Right lobe of liver (tissue), 6 donors: Measurements from ENCODE around the gene FAM181A. TPM values are rescaled to one million over a fixed set of nuclear protein-coding genes. Genes with fewer than 3 reads are reported as not detected.

Source experiments
- ATAC-seq, 4 donors: fragments of 200-7000 bp; cut with Tn5 transposase; one replicate each; pipeline ENCODE4 v1.9.1; 2020; ENCODE audit warnings: mild to moderate bottlenecking in 4 of 4, moderate library complexity in 4 of 4
- DNase-seq, 3 donors: peaks; one replicate each; pipeline ENCODE4 v3.0.0-alpha.2; 2020
- H3K27ac ChIP-seq, 3 donors: fragments of 200-600 bp; one replicate each; pipeline ENCODE4 v1.8.0; 2022
- H3K27me3 ChIP-seq, 2 donors: fragments of 200-600 bp; one replicate each; pipeline ENCODE4 v1.8.0; 2022
- H3K36me3 ChIP-seq, 4 donors: fragments of 200-600 bp; sonication (generic) in 1 of 4; one replicate each; pipeline versions ENCODE4 v1.5.1 to v1.8.0; 2017 to 2022; ENCODE audit warnings: control low read depth in 1 of 4
- H3K4me1 ChIP-seq, 4 donors: fragments of 200-600 bp; sonication (generic) in 1 of 4; one replicate each; pipeline versions ENCODE4 v1.5.1 to v1.8.0; 2017 to 2022; ENCODE audit warnings: control low read depth in 1 of 4
- H3K4me3 ChIP-seq, 3 donors: fragments of 200-600 bp; one replicate each; pipeline ENCODE4 v1.8.0; 2022
- H3K9me3 ChIP-seq, 4 donors: fragments of 200-600 bp; sonication (generic) in 1 of 4; one replicate each; pipeline versions ENCODE4 v1.5.1 to v1.8.0; 2017 to 2022; ENCODE audit warnings: control low read depth in 1 of 4
- POLR2A ChIP-seq: fragments of 450-650 bp; IDR thresholded peaks from one replicate; pipeline ENCODE4 v1.6.1; 2017; ENCODE audit warnings: antibody characterized with exemption, mild to moderate bottlenecking
- WGBS: methylation state at CpG from one replicate; pipeline ENCODE4 v1.1.6; 2018; ENCODE audit warnings: low coverage, low lambda C conversion rate; ENCODE audit not compliant: insufficient coverage; ENCODE audit errors: missing lambda C conversion rate; 5-methylcytosine and 5-hydroxymethylcytosine counted together
- intact Hi-C, 2 donors: fragments of 100-400 bp; cut with DNase I; formaldehyde crosslinking; loops; one replicate each; pipeline versions ENCODE4 v1.11.2 to v1.14.1; 2022
- total RNA-seq, 6 experiments: library from RNA; depleted of rRNA in 2 of 6; stranded (reverse); fragments of >200 nt in 2 of 6; fragmentation: NEBNext Ultra II Directional in 3 of 6; extraction: Animal tissue kit (Norgen Biotek cat#: 25700) in 3 of 6; gene quantifications; one replicate each; pipeline versions ENCODE4 v1.1.0 to v1.2.4, GENCODE V29; 2016 to 2023
- TF ChIP-seq, protein P1 (sequence below), 4 donors: fragments of 200-600 bp in 3 of 4; fragments of 450-650 bp in 1 of 4; IDR thresholded peaks; one replicate each; pipeline versions ENCODE4 v1.5.1 to v1.8.0; 2016 to 2022; ENCODE audit warnings: antibody characterized with exemption in 4 of 4, mild to moderate bottlenecking in 2 of 4
- donor health status: DM: no; HTN: yes; CAD: no.
- donor health status: DM: no; HTN: no; CAD: no.
- donor health status: DM: no; HTN: no; CAD: no.
- donor health status: DM: no; HTN: yes; CAD: no.
- donor health status: DM: no; HTN: yes; CAD: no.

Gene FAM181A
- total RNA-seq, 6 experiments from 2014 or later: not detected

DNA sequence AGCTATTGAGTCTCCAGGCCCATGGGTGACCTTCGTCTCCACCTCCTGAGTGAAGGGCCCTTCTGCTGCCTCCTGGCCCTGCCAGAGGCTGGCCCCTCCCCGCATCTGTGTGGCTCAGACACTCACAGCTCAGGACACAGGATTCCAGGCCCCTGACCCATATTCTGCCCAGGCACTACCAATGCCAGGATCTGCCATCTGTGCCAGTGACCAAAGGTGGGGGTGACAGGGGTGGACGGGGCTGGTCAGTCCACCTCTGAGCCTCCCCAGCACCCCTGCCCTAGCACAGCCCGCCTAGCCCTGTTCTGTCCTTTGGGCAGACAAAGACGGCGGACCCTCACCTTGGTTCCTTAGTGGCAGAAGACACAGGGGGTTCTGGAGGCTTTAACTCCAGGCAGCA, 46.5 kb downstream of the FAM181A start:
- H3K4me1 ChIP-seq: no peaks in the 10 kb centered on the region

DNA sequence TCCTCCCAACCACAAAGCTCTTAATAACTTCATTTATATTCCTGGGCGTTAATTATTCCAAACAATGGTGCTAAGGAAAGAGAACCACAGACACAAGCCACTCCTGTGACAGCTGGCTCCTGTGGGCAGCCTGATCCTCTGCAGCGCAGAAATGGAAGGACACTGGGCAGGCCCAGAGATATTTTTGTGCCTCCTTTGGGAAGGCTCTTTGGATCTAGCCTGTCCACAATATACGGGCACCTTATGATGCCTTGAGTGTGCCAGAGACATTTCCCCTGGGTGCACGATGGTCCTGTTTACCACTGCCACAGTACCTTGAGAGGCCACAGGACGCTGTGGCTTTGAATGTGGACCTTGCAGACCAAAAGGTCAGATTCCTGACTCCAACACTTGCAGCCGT, 47.2 kb downstream of the FAM181A start:
- Histone ChIP-seq H3K4me1 (no peaks in the 10 kb centered on the region), H3K9me3 (no peaks in the 10 kb centered on the region), H3K36me3 (no peaks in the 10 kb centered on the region), H3K27me3 (no peaks in the 10 kb centered on the region), H3K4me3 (no peak overlapping the region), H3K27ac (no peak overlapping the region)
- no peak for TF ChIP-seq POLR2A
- no peak for DNase-seq
- intact Hi-C loops: no loop called here
- 82% methylated on average over 3 of the region's 6 CpGs for WGBS
- no peak for ATAC-seq

More for the DNA sequence above, 46.5 kb downstream of the FAM181A start:
- no peaks in the 10 kb centered on the region for H3K9me3 ChIP-seq
- no peak for TF ChIP-seq POLR2A
- TF ChIP-seq, protein P1, sequence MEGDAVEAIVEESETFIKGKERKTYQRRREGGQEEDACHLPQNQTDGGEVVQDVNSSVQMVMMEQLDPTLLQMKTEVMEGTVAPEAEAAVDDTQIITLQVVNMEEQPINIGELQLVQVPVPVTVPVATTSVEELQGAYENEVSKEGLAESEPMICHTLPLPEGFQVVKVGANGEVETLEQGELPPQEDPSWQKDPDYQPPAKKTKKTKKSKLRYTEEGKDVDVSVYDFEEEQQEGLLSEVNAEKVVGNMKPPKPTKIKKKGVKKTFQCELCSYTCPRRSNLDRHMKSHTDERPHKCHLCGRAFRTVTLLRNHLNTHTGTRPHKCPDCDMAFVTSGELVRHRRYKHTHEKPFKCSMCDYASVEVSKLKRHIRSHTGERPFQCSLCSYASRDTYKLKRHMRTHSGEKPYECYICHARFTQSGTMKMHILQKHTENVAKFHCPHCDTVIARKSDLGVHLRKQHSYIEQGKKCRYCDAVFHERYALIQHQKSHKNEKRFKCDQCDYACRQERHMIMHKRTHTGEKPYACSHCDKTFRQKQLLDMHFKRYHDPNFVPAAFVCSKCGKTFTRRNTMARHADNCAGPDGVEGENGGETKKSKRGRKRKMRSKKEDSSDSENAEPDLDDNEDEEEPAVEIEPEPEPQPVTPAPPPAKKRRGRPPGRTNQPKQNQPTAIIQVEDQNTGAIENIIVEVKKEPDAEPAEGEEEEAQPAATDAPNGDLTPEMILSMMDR (IDR thresholded peaks at IDR 0.05): no peak
- ATAC-seq (no peak), DNase-seq (no peak)
- no peaks in the 10 kb centered on the region for H3K27me3 ChIP-seq
- no peak overlapping the region for H3K27ac ChIP-seq
- WGBS: 81% methylated on average over 3 of the region's 6 CpGs
- no peak overlapping the region for H3K4me3 ChIP-seq
- H3K36me3 ChIP-seq: no peaks in the 10 kb centered on the region
- intact Hi-C loops: no loop called here

DNA sequence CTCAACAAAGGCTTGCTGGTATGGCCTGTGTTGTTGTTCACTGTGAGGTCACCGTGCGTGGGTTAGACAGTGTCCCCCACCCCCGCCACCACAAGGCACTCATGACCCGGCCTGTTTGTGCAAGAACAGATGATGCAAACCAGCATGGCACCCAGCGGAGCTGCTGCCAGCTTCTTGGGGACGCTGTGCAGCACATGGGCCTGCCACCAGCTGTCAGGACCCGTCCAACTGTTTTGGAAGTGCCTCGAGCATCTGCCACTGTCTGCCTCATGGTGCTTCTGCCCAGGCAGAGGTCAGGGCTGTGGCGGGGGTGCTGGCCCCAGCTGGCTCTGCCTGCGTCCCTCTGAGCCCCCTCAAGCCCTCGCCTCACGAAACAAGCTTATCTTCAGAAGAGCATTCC, 47.7 kb downstream of the FAM181A start:
- Histone ChIP-seq H3K27ac (no peak overlapping the region), H3K27me3 (no peaks in the 10 kb centered on the region), H3K9me3 (no peaks in the 10 kb centered on the region), H3K4me3 (no peak overlapping the region), H3K4me1 (no peaks in the 10 kb centered on the region), H3K36me3 (no peaks in the 10 kb centered on the region)
- ATAC-seq (no peak), DNase-seq (peak in 1 of 3 donors; percentile 31)
- intact Hi-C loops: no loop called here
- TF ChIP-seq, protein P1 (IDR thresholded peaks at IDR 0.05): no peak
- no peak for TF ChIP-seq POLR2A
- no CpG with 5 or more reads among the region's 12 CpGs for WGBS

DNA sequence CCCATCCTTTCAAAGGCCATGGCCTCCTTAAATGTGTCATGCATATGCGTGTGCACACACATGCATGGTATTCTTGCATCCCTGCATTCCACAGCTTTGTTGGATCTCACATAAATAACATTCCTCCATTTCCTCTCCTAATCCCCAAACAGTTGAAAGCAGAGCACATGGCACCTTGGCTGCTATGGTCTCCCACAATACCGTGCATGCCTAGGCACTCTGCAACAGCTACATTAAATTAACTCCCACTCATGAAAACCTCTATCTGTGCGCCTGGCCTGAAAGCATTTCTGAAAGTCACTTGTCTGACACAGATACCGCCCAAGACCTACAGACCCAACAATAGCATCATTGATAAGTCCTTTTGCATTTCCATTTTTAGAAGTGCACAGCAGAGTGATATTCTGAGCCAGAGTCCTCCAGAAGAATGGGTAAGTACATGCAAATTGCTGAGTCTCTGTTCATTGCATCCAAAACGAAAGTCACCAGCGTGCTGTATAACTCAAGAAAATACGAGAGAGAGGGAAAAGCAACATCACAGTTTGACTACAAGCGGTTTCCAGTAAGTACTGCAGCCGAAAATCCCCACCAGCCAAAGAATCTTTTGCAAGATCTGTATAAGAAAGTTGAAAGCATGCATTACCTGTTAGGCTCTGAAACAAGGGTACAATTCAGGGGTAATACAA, 48.8 kb downstream of the FAM181A start:
- no peak for ATAC-seq
- H3K4me1 ChIP-seq: no peaks in the 10 kb centered on the region
- H3K27me3 ChIP-seq: no peaks in the 10 kb centered on the region
- WGBS: 51% methylated on average over 9 of the region's 9 CpGs
- TF ChIP-seq, protein P1 (IDR thresholded peaks at IDR 0.05): no peak
- no peak for TF ChIP-seq POLR2A
- intact Hi-C loops: no loop called here
- no peak for DNase-seq
- H3K36me3 ChIP-seq: no peaks in the 10 kb centered on the region
- no peaks in the 10 kb centered on the region for H3K9me3 ChIP-seq
- H3K27ac ChIP-seq: no peak overlapping the region
- no peak overlapping the region for H3K4me3 ChIP-seq

DNA sequence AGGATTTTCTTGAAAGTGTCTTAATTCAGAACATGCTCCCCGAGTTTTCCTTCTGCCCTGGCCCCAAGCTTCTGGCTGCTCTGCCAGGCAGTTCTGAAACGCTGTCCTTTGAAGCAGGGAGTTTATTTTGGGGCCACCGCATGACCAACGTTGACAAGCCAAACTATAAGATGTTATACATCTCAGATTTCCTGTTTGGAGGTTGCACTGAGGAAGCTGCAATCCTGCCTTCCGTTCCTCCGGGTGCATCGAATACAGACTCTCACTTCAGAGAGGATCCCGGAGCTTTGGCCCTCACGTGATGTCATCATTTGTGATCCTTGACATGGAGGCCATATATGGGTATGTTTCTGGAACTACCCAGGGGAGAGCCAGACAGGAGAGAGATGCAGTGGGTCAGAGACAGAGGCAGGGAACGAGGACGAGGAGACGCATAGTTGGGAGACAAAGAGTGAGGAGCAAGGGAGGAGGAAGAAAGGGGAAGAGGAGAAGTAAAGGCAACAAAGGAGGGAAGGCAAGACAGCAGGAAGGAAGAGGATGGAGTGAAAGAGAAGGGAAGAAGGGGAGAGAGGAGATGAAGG, 49.4 kb downstream of the FAM181A start, which contains the start of gene ASB2:
Gene ASB2, minus strand, starts transcription at position 94 of the 581 bp plus-strand sequence. CDS start 12,031 bp downstream, outside the sequence.
- no peaks in the 10 kb centered on the region for H3K27me3 ChIP-seq
- no peaks in the 10 kb centered on the region for H3K9me3 ChIP-seq
- no peak within 1 kb of the TSS for H3K4me3 ChIP-seq
- ATAC-seq (no peak), DNase-seq (no peak)
- 28% methylated on average over 12 of the region's 12 CpGs for WGBS
- H3K4me1 ChIP-seq: no peaks in the 10 kb centered on the region
- no peaks in the 10 kb centered on the region for H3K36me3 ChIP-seq
- intact Hi-C loops: no loop called here
- H3K27ac ChIP-seq: no peak within 1 kb of the TSS
- TF ChIP-seq, protein P1 (IDR thresholded peaks at IDR 0.05): no peak
- TF ChIP-seq POLR2A: no peak
